Activated CD8-positive, alpha-beta memory T cell treated with anti-CD3 and anti-CD28 coated beads for 24 hours (primary cell): ENCODE results near the gene VGLL4.

Experiments used
- DNase-seq: peaks from one replicate; pipeline ENCODE4 v3.0.0-alpha.2; 2020

The VGLL4 gene

GRCh38 chr3:11546657-11547302, 96.9 kb downstream of the VGLL4 start:
- DNase-seq, result no peak

GRCh38 chr3:11545186-11545851, 98.4 kb downstream of the VGLL4 start:
- no peak for DNase-seq

- DNase-seq, result no peak
Measured at GRCh38 chr3:11544412-11545181, 99.1 kb downstream of the VGLL4 start.

- DNase-seq, result no peak
Measured at GRCh38 chr3:11543948-11544387, 99.7 kb downstream of the VGLL4 start.

- DNase-seq, result no peak
Measured at GRCh38 chr3:11543141-11543947, 100.4 kb downstream of the VGLL4 start.

- DNase-seq, result no peak
Measured at GRCh38 chr3:11542551-11542950, 101.2 kb downstream of the VGLL4 start.

GRCh38 chr3:11541321-11542303, 102.1 kb downstream of the VGLL4 start:
- DNase-seq, result no peak

GRCh38 chr3:11539677-11540076, 104.0 kb downstream of the VGLL4 start:
- no peak for DNase-seq

- DNase-seq, result no peak
Measured at GRCh38 chr3:11539218-11539617, 104.5 kb downstream of the VGLL4 start.

- DNase-seq, result no peak
Measured at GRCh38 chr3:11538581-11538980, 105.1 kb downstream of the VGLL4 start.

GRCh38 chr3:11536936-11537612, 106.6 kb downstream of the VGLL4 start:
- DNase-seq, result no peak

GRCh38 chr3:11536132-11536935, 107.4 kb downstream of the VGLL4 start:
- DNase-seq, result no peak

GRCh38 chr3:11535243-11535960, 108.3 kb downstream of the VGLL4 start:
- DNase-seq, result no peak

GRCh38 chr3:11534793-11535101, 109.0 kb downstream of the VGLL4 start:
- DNase-seq, result no peak

- no peak for DNase-seq
Measured at GRCh38 chr3:11534011-11534792, 109.5 kb downstream of the VGLL4 start.

- DNase-seq, result no peak
Measured at GRCh38 chr3:11532931-11533391, 110.8 kb downstream of the VGLL4 start.

- DNase-seq, result no peak
Measured at GRCh38 chr3:11530153-11530721, 113.5 kb downstream of the VGLL4 start.

- no peak for DNase-seq
Measured at GRCh38 chr3:11529281-11529680, 114.4 kb downstream of the VGLL4 start.
